ENCODE data around the gene SUSD4. TPM values are rescaled to one million over a fixed set of nuclear protein-coding genes. Genes with fewer than 3 reads are reported as not detected.

The SUSD4 gene
- total RNA-seq, 1 donor from 2014 or later: not detected

DNA sequence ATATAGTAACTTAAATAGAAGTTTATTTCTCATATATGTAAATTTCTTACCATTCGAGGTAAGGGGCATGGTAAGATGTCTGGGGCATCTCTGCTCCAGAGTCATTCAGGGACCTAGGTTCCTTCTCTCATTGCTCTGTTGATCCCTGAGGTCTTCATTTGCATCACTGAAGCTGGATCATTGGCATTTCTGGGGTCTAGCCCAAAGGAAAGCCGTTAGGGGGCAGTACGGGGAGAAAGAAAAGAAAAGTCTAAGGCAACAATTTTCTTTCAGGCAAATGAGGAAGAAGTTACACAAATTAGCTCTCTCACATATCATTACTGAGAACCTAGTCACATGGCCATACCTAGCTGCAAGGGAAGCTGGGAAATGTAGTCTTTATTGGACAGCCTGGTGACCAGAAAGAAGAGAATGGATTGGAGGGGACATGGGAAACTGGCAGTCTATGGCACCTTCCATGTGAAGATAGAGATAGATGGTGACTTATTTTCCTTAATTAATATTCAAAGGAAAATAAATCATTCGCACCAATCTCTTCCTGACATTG, 10.2 kb upstream of the SUSD4 start:
- no peak for TF ChIP-seq CTCF (IDR thresholded peaks at IDR 0.05)
- H3K27ac ChIP-seq: no peak overlapping the region
- H3K4me3 ChIP-seq: no peak overlapping the region
- H3K27me3 ChIP-seq: no peaks in the 10 kb centered on the region
- intact Hi-C loops (cut with DNase I): no loop called here
- H3K4me1 ChIP-seq: no peaks in the 10 kb centered on the region
- H3K36me3 ChIP-seq: no peaks in the 10 kb centered on the region
- DNase-seq (ENCODE audit: low spot score in 2 of 2): no peak
- H3K9me3 ChIP-seq: no peaks in the 10 kb centered on the region

- no peak overlapping the region for H3K27ac ChIP-seq
- peak overlapping the region; percentile 64 to 70 for H3K4me3 ChIP-seq
- no peak for DNase-seq (ENCODE audit: low spot score in 2 of 2)
- H3K36me3 ChIP-seq: no peaks in the 10 kb centered on the region
- peaks cover 9 to 12% of the 10 kb centered on the region in 2 donors for H3K4me1 ChIP-seq
- H3K27me3 ChIP-seq: no peaks in the 10 kb centered on the region
- no peaks in the 10 kb centered on the region for H3K9me3 ChIP-seq
- intact Hi-C loops (cut with DNase I): loop anchor here (5.0 to 10.0 kb wide), 2 partner anchors 62 to 230 kb away; no protein-coding TSS in a partner anchor
- TF ChIP-seq CTCF (IDR thresholded peaks at IDR 0.05): no peak
Observed at GRCh38 chr1:223364685-223365382, 858 bp upstream of the SUSD4 start.

GRCh38 chr1:223363057-223363855, 720 bp downstream of the SUSD4 start:
- DNase-seq (ENCODE audit: low spot score in 2 of 2): no peak
- no peak for TF ChIP-seq CTCF (IDR thresholded peaks at IDR 0.05)
- intact Hi-C loops (cut with DNase I): loop anchor here (5.0 to 10.0 kb wide), 2 partner anchors 64 to 228 kb away; no protein-coding TSS in a partner anchor
- no peaks in the 10 kb centered on the region for H3K36me3 ChIP-seq
- no peaks in the 10 kb centered on the region for H3K27me3 ChIP-seq
- peak overlapping the region; percentile 64 to 70 for H3K4me3 ChIP-seq
- H3K9me3 ChIP-seq: no peaks in the 10 kb centered on the region
- H3K4me1 ChIP-seq: peaks cover 9 to 12% of the 10 kb centered on the region in 2 donors
- H3K27ac ChIP-seq: no peak overlapping the region

- intact Hi-C loops (cut with DNase I): no loop called here
Observed at GRCh38 chr1:223358826-223359225, 5.2 kb downstream of the SUSD4 start.

GRCh38 chr1:223355699-223356098, 8.3 kb downstream of the SUSD4 start:
- intact Hi-C loops (cut with DNase I): no loop called here
- Histone ChIP-seq H3K4me1 (no peaks in the 10 kb centered on the region), H3K4me3 (no peak overlapping the region), H3K9me3 (no peaks in the 10 kb centered on the region), H3K27me3 (no peaks in the 10 kb centered on the region), H3K27ac (no peak overlapping the region), H3K36me3 (no peaks in the 10 kb centered on the region)
- no peak for TF ChIP-seq CTCF (IDR thresholded peaks at IDR 0.05)
- DNase-seq (ENCODE audit: low spot score in 2 of 2): no peak

More at GRCh38 chr1:223358826-223359225, 5.2 kb downstream of the SUSD4 start:
- no peak for DNase-seq (ENCODE audit: low spot score in 2 of 2)
- Histone ChIP-seq H3K27ac (no peak overlapping the region), H3K4me3 (no peak overlapping the region), H3K36me3 (no peaks in the 10 kb centered on the region), H3K4me1 (peaks cover 3 to 9% of the 10 kb centered on the region in 2 donors), H3K27me3 (no peaks in the 10 kb centered on the region), H3K9me3 (no peaks in the 10 kb centered on the region)
- TF ChIP-seq CTCF (IDR thresholded peaks at IDR 0.05): no peak

All from ascending aorta (tissue), 2 donors.